T-cell (primary cell): ENCODE measurements around the gene ARSG. TPM values are rescaled to one million over a fixed set of nuclear protein-coding genes. Genes with fewer than 3 reads are reported as not detected.

Experiments used
- ATAC-seq, 4 experiments: fragments of 200-7000 bp in 3 of 4; fragments of 150-1000 bp in 1 of 4; cut with Tn5 transposase; replicated peaks in 1 of 4; 1 replicate in 3 of 4; 2 replicates in 1 of 4; pipeline ENCODE4 v1.10.0; 2021; ENCODE audit warnings: moderate library complexity in 3 of 4, mild to moderate bottlenecking in 2 of 4, moderate number of reproducible peaks in 1 of 4
- CTCF ChIA-PET, 2 donors: fragments of 300-600 bp; sonication (Branson Sonifier 250); formaldehyde crosslinking; loops; one replicate each; lab custom pipeline; 2022; ENCODE audit warnings: antibody characterized with exemption in 2 of 2; lab: Charles Lee
- POLR2A ChIA-PET, 2 donors: fragments of 300-600 bp; sonication (Branson Sonifier 250); formaldehyde crosslinking; loops; one replicate each; lab custom pipeline; 2022; ENCODE audit warnings: antibody characterized with exemption in 2 of 2; lab: Charles Lee
- DNase-seq, 35 experiments: peaks; one replicate each; pipeline versions ENCODE4 v3.0.0 to v3.0.0-alpha.2; 2013 to 2023
- H3K27ac ChIP-seq: one replicate; pipeline ENCODE4 v1.5.1; 2013; ENCODE audit warnings: low read length
- H3K27me3 ChIP-seq, 2 experiments: replicated peaks in 1 of 2; 1 replicate in 1 of 2; 2 replicates in 1 of 2; pipeline versions ENCODE4 v1.6.1 to v1.7.0; 2013; ENCODE audit warnings: low read length in 1 of 2, mixed read lengths in 1 of 2; ENCODE audit not compliant: control insufficient read depth in 2 of 2, insufficient read depth in 2 of 2; ENCODE audit errors: extremely low read depth in 1 of 2
- H3K36me3 ChIP-seq, 2 donors: 1 replicate in 1 of 2; 2 replicates in 1 of 2; pipeline versions ENCODE4 v1.6.1 to v1.7.0; 2013; ENCODE audit warnings: low read length in 1 of 2; ENCODE audit not compliant: control insufficient read depth in 2 of 2, insufficient read depth in 1 of 2; ENCODE audit errors: extremely low read depth in 1 of 2
- H3K4me1 ChIP-seq, 2 experiments: 1 replicate in 1 of 2; 2 replicates in 1 of 2; pipeline versions ENCODE4 v1.6.1 to v1.7.0; 2013; ENCODE audit warnings: low read length in 2 of 2, mixed read lengths in 1 of 2; ENCODE audit not compliant: insufficient read depth in 2 of 2, control insufficient read depth in 1 of 2; ENCODE audit errors: extremely low read depth in 1 of 2
- H3K4me3 ChIP-seq, 2 donors: 1 replicate in 1 of 2; 2 replicates in 1 of 2; pipeline versions ENCODE4 v1.5.1 to v1.7.0; 2013; ENCODE audit warnings: mild to moderate bottlenecking in 2 of 2, low read length in 1 of 2, moderate library complexity in 1 of 2; ENCODE audit not compliant: control insufficient read depth in 1 of 2; ENCODE audit errors: extremely low read depth in 1 of 2
- H3K9me3 ChIP-seq: 2 replicates; pipeline ENCODE4 v1.7.0; 2013
- H3K27ac Mint-ChIP-seq, 2 donors: one replicate each; pipeline ENCODE4 v1.8.0; 2020 to 2021; ENCODE audit warnings: mild to moderate bottlenecking in 2 of 2, mixed read lengths in 2 of 2
- H3K27me3 Mint-ChIP-seq, 2 donors: one replicate each; pipeline ENCODE4 v1.8.0; 2021 to 2022; ENCODE audit warnings: mixed read lengths in 2 of 2
- H3K36me3 Mint-ChIP-seq: one replicate; pipeline ENCODE4 v1.8.0; 2021; ENCODE audit warnings: mixed read lengths
- H3K4me1 Mint-ChIP-seq, 3 donors: one replicate each; pipeline ENCODE4 v1.8.0; 2020 to 2022; ENCODE audit warnings: mixed read lengths in 3 of 3, mild to moderate bottlenecking in 1 of 3
- H3K4me3 Mint-ChIP-seq, 3 donors: one replicate each; pipeline ENCODE4 v1.8.0; 2020 to 2022; ENCODE audit warnings: mild to moderate bottlenecking in 3 of 3, mixed read lengths in 3 of 3, moderate library complexity in 3 of 3
- H3K9me3 Mint-ChIP-seq, 3 donors: one replicate each; pipeline ENCODE4 v1.8.0; 2020 to 2022; ENCODE audit warnings: mixed read lengths in 3 of 3
- WGBS: methylation state at CpG from one replicate; pipeline ENCODE4 v1.1.5; 2013; ENCODE audit warnings: missing lambda C conversion rate; ENCODE audit not compliant: insufficient coverage; 5-methylcytosine and 5-hydroxymethylcytosine counted together
- total RNA-seq, 35 experiments: library from RNA in 6 of 35; stranded (reverse) in 6 of 35; fragments of 120-200 nt in 1 of 35; gene quantifications; one replicate each; pipeline versions ENCODE4 v1.2.1 to v1.2.4 and lab custom pipeline; 2013 to 2026

ARSG gene
- total RNA-seq, 5 donors from 2014 or later (not counting 1 experiment from before 2014, with no cell fraction given) = 14.5 to 22.9 (median 17.8) TPM

- peaks cover 25 to 36% (median 32%) of the 10 kb centered on the region in 3 donors for H3K4me1 Mint-ChIP-seq
- ChIA-PET POLR2A (no interaction called here), CTCF (interaction anchor here in 1 of 2 donors (0.6 kb wide), 2 partner anchors 13 to 65 kb away, joined by 3 to 6 read pairs; no protein-coding TSS in a partner anchor)
- Histone ChIP-seq H3K27ac (no peak overlapping the region), H3K4me3 (no peak overlapping the region), H3K36me3 (no peaks in the 10 kb centered on the region), H3K9me3 (no peaks in the 10 kb centered on the region), H3K27me3 (no peaks in the 10 kb centered on the region), H3K4me1 (peaks cover 11 to 17% of the 10 kb centered on the region in 2 experiments)
- DNase-seq (no peak), ATAC-seq (no peak)
- 80% methylated on average over 1 of the region's 3 CpGs for WGBS
- H3K27me3 Mint-ChIP-seq = no peaks in the 10 kb centered on the region
- no peaks in the 10 kb centered on the region for H3K9me3 Mint-ChIP-seq
- H3K4me3 Mint-ChIP-seq = no peak overlapping the region
- H3K27ac Mint-ChIP-seq = no peak overlapping the region
- H3K36me3 Mint-ChIP-seq = peaks cover 7% of the 10 kb centered on the region
These were observed 91.3 kb downstream of the ARSG start for GRCh38 chr17:68382582-68383085.

GRCh38 chr17:68383120-68383442, 91.8 kb downstream of the ARSG start:
- 88% methylated on average over 3 of the region's 4 CpGs for WGBS
- POLR2A ChIA-PET = interaction anchor here in 1 of 2 donors (0.6 kb wide), 1 partner anchor 71 kb away, joined by 3 read pairs; no protein-coding TSS in a partner anchor
- Mint-ChIP-seq H3K9me3 (no peaks in the 10 kb centered on the region), H3K27me3 (no peaks in the 10 kb centered on the region), H3K4me1 (peaks cover 25 to 36% (median 32%) of the 10 kb centered on the region in 3 donors), H3K36me3 (peaks cover 4% of the 10 kb centered on the region), H3K27ac (peak overlapping the region; percentile 44 to 64), H3K4me3 (peak overlapping the region in 1 of 3 donors; percentile 58)
- Histone ChIP-seq H3K36me3 (no peaks in the 10 kb centered on the region), H3K27ac (no peak overlapping the region), H3K9me3 (no peaks in the 10 kb centered on the region), H3K27me3 (no peaks in the 10 kb centered on the region), H3K4me3 (no peak overlapping the region), H3K4me1 (peaks cover 11 to 17% of the 10 kb centered on the region in 2 experiments)
- DNase-seq = no peak
- CTCF ChIA-PET = interaction anchor here in 1 of 2 donors (0.6 kb wide), 1 partner anchor 12 kb away, joined by 3 read pairs; no protein-coding TSS in a partner anchor
- ATAC-seq = no peak

- peak in 3 of 4 experiments; percentile 76 to 87 (median 82) for ATAC-seq
- 42% methylated on average over 4 of the region's 16 CpGs for WGBS
- Mint-ChIP-seq H3K4me1 (peaks cover 25 to 36% (median 32%) of the 10 kb centered on the region in 3 donors), H3K4me3 (peak overlapping the region; percentile 26 to 58 (median 39)), H3K27me3 (no peaks in the 10 kb centered on the region), H3K27ac (peak overlapping the region; percentile 64 to 72), H3K9me3 (no peaks in the 10 kb centered on the region), H3K36me3 (no peaks in the 10 kb centered on the region)
- no peaks in the 10 kb centered on the region for H3K36me3 ChIP-seq
- H3K27ac ChIP-seq = no peak overlapping the region
- no peaks in the 10 kb centered on the region for H3K9me3 ChIP-seq
- no peaks in the 10 kb centered on the region for H3K27me3 ChIP-seq
- DNase-seq = peak in 8 of 35 experiments; percentile 6 to 47 (median 16)
- ChIA-PET POLR2A (interaction anchor here in 1 of 2 donors (0.6 kb wide), 1 partner anchor 71 kb away, joined by 3 read pairs; no protein-coding TSS in a partner anchor), CTCF (interaction anchor here (0.5 to 0.6 kb wide), 2 partner anchors 12 to 217 kb away, joined by 3 to 9 read pairs; no protein-coding TSS in a partner anchor)
- peaks cover 11 to 17% of the 10 kb centered on the region in 2 experiments for H3K4me1 ChIP-seq
- H3K4me3 ChIP-seq = no peak overlapping the region
These were observed 92.4 kb downstream of the ARSG start for GRCh38 chr17:68383443-68384321.

- peaks cover 25 to 36% (median 32%) of the 10 kb centered on the region in 3 donors for H3K4me1 Mint-ChIP-seq
- no CpG with 5 or more reads among the region's 1 CpG for WGBS
- no peaks in the 10 kb centered on the region for H3K27me3 Mint-ChIP-seq
- POLR2A ChIA-PET = no interaction called here
- H3K36me3 Mint-ChIP-seq = no peaks in the 10 kb centered on the region
- Histone ChIP-seq H3K36me3 (no peaks in the 10 kb centered on the region), H3K4me1 (peaks cover 11 to 17% of the 10 kb centered on the region in 2 experiments), H3K9me3 (no peaks in the 10 kb centered on the region), H3K27ac (no peak overlapping the region), H3K27me3 (no peaks in the 10 kb centered on the region), H3K4me3 (no peak overlapping the region)
- peak overlapping the region in 2 of 3 donors; percentile 26 to 58 for H3K4me3 Mint-ChIP-seq
- DNase-seq = no peak
- CTCF ChIA-PET = no interaction called here
- no peaks in the 10 kb centered on the region for H3K9me3 Mint-ChIP-seq
- ATAC-seq = no peak
- H3K27ac Mint-ChIP-seq = peak overlapping the region in 1 of 2 donors; percentile 47
These were observed 93.2 kb downstream of the ARSG start for GRCh38 chr17:68384471-68384870.

- Histone ChIP-seq H3K27ac (no peak overlapping the region), H3K9me3 (no peaks in the 10 kb centered on the region), H3K36me3 (no peaks in the 10 kb centered on the region), H3K4me1 (peaks cover 11 to 17% of the 10 kb centered on the region in 2 experiments), H3K4me3 (no peak overlapping the region), H3K27me3 (no peaks in the 10 kb centered on the region)
- DNase-seq = no peak
- Mint-ChIP-seq H3K36me3 (no peaks in the 10 kb centered on the region), H3K4me3 (no peak overlapping the region), H3K9me3 (no peaks in the 10 kb centered on the region), H3K27ac (no peak overlapping the region), H3K4me1 (peaks cover 25 to 36% (median 32%) of the 10 kb centered on the region in 3 donors), H3K27me3 (no peaks in the 10 kb centered on the region)
- CTCF ChIA-PET = no interaction called here
- WGBS = 97% methylated on average over 4 of the region's 4 CpGs
- ATAC-seq = no peak
- POLR2A ChIA-PET = interaction anchor here in 1 of 2 donors (0.5 kb wide), 1 partner anchor 11 kb away, joined by 3 read pairs; no protein-coding TSS in a partner anchor
These were observed 93.6 kb downstream of the ARSG start for GRCh38 chr17:68384941-68385340.

GRCh38 chr17:68385490-68386215, 94.4 kb downstream of the ARSG start:
- Histone ChIP-seq H3K4me3 (no peak overlapping the region), H3K27ac (no peak overlapping the region), H3K9me3 (no peaks in the 10 kb centered on the region), H3K36me3 (no peaks in the 10 kb centered on the region), H3K4me1 (peaks cover 11 to 17% of the 10 kb centered on the region in 2 experiments), H3K27me3 (no peaks in the 10 kb centered on the region)
- no peaks in the 10 kb centered on the region for H3K36me3 Mint-ChIP-seq
- DNase-seq (no peak), ATAC-seq (no peak)
- H3K27ac Mint-ChIP-seq = no peak overlapping the region
- 98% methylated on average over 6 of the region's 8 CpGs for WGBS
- H3K4me1 Mint-ChIP-seq = peaks cover 25 to 35% (median 32%) of the 10 kb centered on the region in 3 donors
- no peak overlapping the region for H3K4me3 Mint-ChIP-seq
- H3K9me3 Mint-ChIP-seq = no peaks in the 10 kb centered on the region
- ChIA-PET CTCF (no interaction called here), POLR2A (interaction anchor here in 1 of 2 donors (0.5 kb wide), 1 partner anchor 10 kb away, joined by 3 read pairs; no protein-coding TSS in a partner anchor)
- H3K27me3 Mint-ChIP-seq = no peaks in the 10 kb centered on the region
